IMR-90 (cell line): ENCODE results near the gene WNT11. TPM values are rescaled to one million over a fixed set of nuclear protein-coding genes. Genes with fewer than 3 reads are reported as not detected.

ENCODE experiments used
- ATAC-seq: fragments of 200-7000 bp; cut with Tn5 transposase; 2 replicates; pipeline ENCODE4 v1.9.1; 2020; ENCODE audit warnings: low read depth, mild to moderate bottlenecking, moderate library complexity
- BruUV-seq: library from RNA; stranded (reverse); fragments of 400-500 nt; replicated peaks from 2 replicates; lab custom pipeline; 2021; lab: Mats Ljungman, UMichigan
- CTCF ChIA-PET: fragments of 300-600 bp; formaldehyde crosslinking; extraction: SDS; loops from one replicate; lab custom pipeline; 2021; ENCODE audit warnings: antibody characterized with exemption; lab: Yijun Ruan, JAX
- POLR2A ChIA-PET: fragments of 300-600 bp; sonication (Branson Sonifier 250); formaldehyde crosslinking; loops from one replicate; lab custom pipeline; 2022; ENCODE audit warnings: antibody characterized with exemption; ENCODE audit not compliant: unreplicated experiment; lab: Charles Lee
- DNase-seq: peaks from one replicate; pipeline ENCODE4 v3.0.0; 2013
- H2AFZ ChIP-seq: replicated peaks from 2 replicates; pipeline ENCODE3; 2013; ENCODE audit warnings: low read length, mild to moderate bottlenecking; ENCODE audit not compliant: poor library complexity
- H2AK5ac ChIP-seq: 2 replicates; pipeline ENCODE4 v1.6.1; 2013; ENCODE audit warnings: low read depth, low read length, inconsistent platforms
- H2AK9ac ChIP-seq: replicated peaks from 2 replicates; pipeline ENCODE3; 2013; ENCODE audit warnings: mild to moderate bottlenecking, low read depth, low read length, moderate library complexity; ENCODE audit not compliant: poor library complexity
- H2BK120ac ChIP-seq: 2 replicates; pipeline ENCODE4 v1.6.1; 2013; ENCODE audit warnings: low read depth, low read length, inconsistent platforms
- H2BK15ac ChIP-seq: 3 replicates; pipeline ENCODE4 v1.6.1; 2013; ENCODE audit warnings: low read depth, low read length, inconsistent platforms
- H2BK20ac ChIP-seq: 2 replicates; pipeline ENCODE4 v1.6.1; 2013; ENCODE audit warnings: low read depth, mild to moderate bottlenecking, inconsistent platforms, low read length, moderate library complexity
- H2BK5ac ChIP-seq: 2 replicates; pipeline ENCODE4 v1.6.1; 2013; ENCODE audit warnings: mild to moderate bottlenecking, low read depth, low read length, inconsistent platforms; ENCODE audit not compliant: poor library complexity, severe bottlenecking
- H3K14ac ChIP-seq: replicated peaks from 2 replicates; pipeline ENCODE4 v1.6.1; 2013; ENCODE audit warnings: low read depth, low read length, inconsistent platforms
- H3K18ac ChIP-seq: 2 replicates; pipeline ENCODE4 v1.6.1; 2013; ENCODE audit warnings: low read depth, low read length, control low read depth
- H3K23ac ChIP-seq: 2 replicates; pipeline ENCODE4 v1.6.1; 2013; ENCODE audit warnings: low read depth, low read length, inconsistent platforms
- H3K27ac ChIP-seq: 2 replicates; pipeline ENCODE4 v1.5.1; 2013; ENCODE audit warnings: mild to moderate bottlenecking, control low read depth, low read length; ENCODE audit not compliant: insufficient read depth
- H3K27me3 ChIP-seq: 2 replicates; pipeline ENCODE4 v1.6.1; 2013; ENCODE audit warnings: low read length; ENCODE audit not compliant: control insufficient read depth, insufficient read depth
- H3K36me3 ChIP-seq: 2 replicates; pipeline ENCODE4 v1.6.1; 2013; ENCODE audit warnings: low read length, mixed read lengths; ENCODE audit not compliant: control insufficient read depth, insufficient read depth
- H3K4ac ChIP-seq: 2 replicates; pipeline ENCODE4 v1.6.1; 2013; ENCODE audit warnings: low read depth, low read length, inconsistent platforms
- H3K4me1 ChIP-seq: 2 replicates; pipeline ENCODE4 v1.6.1; 2013; ENCODE audit warnings: low read length, mixed read lengths; ENCODE audit not compliant: control insufficient read depth, insufficient read depth
- H3K4me2 ChIP-seq: 2 replicates; pipeline ENCODE4 v1.6.1; 2013; ENCODE audit warnings: low read depth, mild to moderate bottlenecking, control low read depth, low read length, moderate library complexity
- H3K4me3 ChIP-seq: 2 replicates; pipeline ENCODE4 v1.5.1; 2013; ENCODE audit warnings: low read depth, mild to moderate bottlenecking, control low read depth, low read length, moderate library complexity; ENCODE audit not compliant: insufficient read depth
- H3K56ac ChIP-seq: 2 replicates; pipeline ENCODE4 v1.6.1; 2013; ENCODE audit warnings: low read length, inconsistent platforms; ENCODE audit not compliant: insufficient read depth; ENCODE audit errors: extremely low read depth
- H3K79me1 ChIP-seq, 2 experiments: 2 replicates each; pipeline ENCODE4 v1.6.1; 2013; ENCODE audit warnings: low read length in 2 of 2, inconsistent platforms in 1 of 2, low read depth in 1 of 2
- H3K9ac ChIP-seq: 2 replicates; pipeline ENCODE4 v1.6.1; 2013; ENCODE audit warnings: low read depth, low read length, control low read depth
- H3K9me1 ChIP-seq: 2 replicates; pipeline ENCODE4 v1.6.1; 2013; ENCODE audit warnings: low read length, inconsistent platforms; ENCODE audit not compliant: insufficient read depth
- H3K9me3 ChIP-seq: 2 replicates; pipeline ENCODE4 v1.6.1; 2013; ENCODE audit warnings: low read length; ENCODE audit not compliant: control insufficient read depth, insufficient read depth
- H4K20me1 ChIP-seq: 2 replicates; pipeline ENCODE4 v1.6.1; 2013; ENCODE audit warnings: low read length, inconsistent platforms; ENCODE audit not compliant: insufficient read depth
- H4K5ac ChIP-seq: 2 replicates; pipeline ENCODE4 v1.6.1; 2013; ENCODE audit warnings: mild to moderate bottlenecking, low read depth, low read length, control low read depth
- H4K8ac ChIP-seq, 2 experiments: 2 replicates each; pipeline ENCODE4 v1.6.1; 2013; ENCODE audit warnings: low read depth in 2 of 2, low read length in 2 of 2, control low read depth in 1 of 2, inconsistent platforms in 1 of 2
- H4K91ac ChIP-seq: 2 replicates; pipeline ENCODE4 v1.6.1; 2013; ENCODE audit warnings: low read depth, low read length, inconsistent platforms; ENCODE audit not compliant: insufficient read depth
- CEBPB ChIP-seq: IDR thresholded peaks from 2 replicates; pipeline ENCODE4 v1.6.1; 2012; ENCODE audit warnings: low read depth, low read length, improper control_type of control experiment
- CHD1 ChIP-seq: IDR thresholded peaks from 2 replicates; pipeline ENCODE4 v1.6.1; 2012; ENCODE audit warnings: low read depth, low read length, improper control_type of control experiment
- FOS ChIP-seq: fragments of 150-350 bp; IDR thresholded peaks from 2 replicates; pipeline ENCODE4 v1.6.1; 2016; ENCODE audit warnings: low read depth, low read length
- MAFK ChIP-seq: IDR thresholded peaks from 2 replicates; pipeline ENCODE4 v1.6.1; 2012; ENCODE audit warnings: low read depth, low read length, improper control_type of control experiment
- NFE2L2 ChIP-seq: fragments of 150-350 bp; IDR thresholded peaks from 2 replicates; pipeline ENCODE4 v1.6.1; 2016; ENCODE audit warnings: low read depth, mild to moderate bottlenecking, low read length
- POLR2A ChIP-seq: IDR thresholded peaks from 2 replicates; pipeline ENCODE4 v1.6.1; 2012; ENCODE audit warnings: mild to moderate bottlenecking, low read depth, low read length
- RAD21 ChIP-seq: IDR thresholded peaks from 2 replicates; pipeline ENCODE4 v1.6.1; 2012; ENCODE audit warnings: low read length, improper control_type of control experiment
- RCOR1 ChIP-seq: IDR thresholded peaks from 2 replicates; pipeline ENCODE4 v1.6.1; 2012; ENCODE audit warnings: mild to moderate bottlenecking, low read length, improper control_type of control experiment; ENCODE audit not compliant: insufficient replicate concordance
- SMC3 ChIP-seq: fragments of 150-350 bp; IDR thresholded peaks from 2 replicates; pipeline ENCODE4 v1.6.1; 2016; ENCODE audit warnings: low read depth, mild to moderate bottlenecking, antibody characterized with exemption, low read length, moderate library complexity
- WGBS, 2 experiments: methylation state at CpG; one replicate each; pipeline versions ENCODE4 v1.1.5 to v1.1.7; 2013; ENCODE audit warnings: missing lambda C conversion rate in 2 of 2; ENCODE audit not compliant: insufficient read length in 1 of 2; ENCODE audit errors: extremely low coverage in 2 of 2; 5-methylcytosine and 5-hydroxymethylcytosine counted together
- dilution Hi-C: fragments of 300-500 bp; cut with HindIII; formaldehyde crosslinking; loops from one replicate; pipeline ENCODE4 v1.14.3; 2018; ENCODE audit warnings: low sequenced_read_pairs; ENCODE audit not compliant: unreplicated experiment
- in situ Hi-C: fragments of 300-500 bp; cut with MboI; formaldehyde crosslinking; loops from 3 replicates; pipeline ENCODE4 v1.14.3; 2019; ENCODE audit warnings: low sequenced_read_pairs, inconsistent platforms, mixed read lengths
- intact Hi-C: fragments of 100-400 bp; cut with micrococcal nuclease; formaldehyde crosslinking; loops from 2 replicates; pipeline ENCODE4 v1.10.0; 2022
- polyA plus RNA-seq, 3 experiments: library from polyadenylated mRNA; depleted of rRNA; stranded (reverse); fragments of >200 nt; gene quantifications; 2 replicates each; pipeline ENCODE4 v1.2.3, GENCODE V29; 2012; ENCODE audit warnings: low replicate concordance in 1 of 3
- total RNA-seq: library from RNA; depleted of rRNA; stranded (reverse); fragments of >200 nt; gene quantifications from 2 replicates; pipeline ENCODE4 v1.2.3, GENCODE V29; 2012
- TF ChIP-seq, protein P1 (sequence below): conservative IDR thresholded peaks from 2 replicates; pipeline ENCODE4 v1.5.1; 2012; ENCODE audit warnings: mild to moderate bottlenecking, low read depth, low read length, improper control_type of control experiment
- TF ChIP-seq, protein P2 (sequence below): fragments of 150-350 bp; IDR thresholded peaks from 2 replicates; pipeline ENCODE4 v1.6.1; 2017; ENCODE audit warnings: mild to moderate bottlenecking, antibody characterized with exemption, low read length, low read depth

The WNT11 gene
- total and polyA plus RNA-seq, 2 of the 4 experiments (the other 2 are of a cell fraction): 0.10 TPM; not detected in 1

- TF ChIP-seq SMC3 (no peak), FOS (no peak), MAFK (no peak), CEBPB (no peak), CHD1 (no peak), NFE2L2 (no peak), POLR2A (no peak), RCOR1 (no peak), RAD21 (no peak)
- TF ChIP-seq, protein P1, sequence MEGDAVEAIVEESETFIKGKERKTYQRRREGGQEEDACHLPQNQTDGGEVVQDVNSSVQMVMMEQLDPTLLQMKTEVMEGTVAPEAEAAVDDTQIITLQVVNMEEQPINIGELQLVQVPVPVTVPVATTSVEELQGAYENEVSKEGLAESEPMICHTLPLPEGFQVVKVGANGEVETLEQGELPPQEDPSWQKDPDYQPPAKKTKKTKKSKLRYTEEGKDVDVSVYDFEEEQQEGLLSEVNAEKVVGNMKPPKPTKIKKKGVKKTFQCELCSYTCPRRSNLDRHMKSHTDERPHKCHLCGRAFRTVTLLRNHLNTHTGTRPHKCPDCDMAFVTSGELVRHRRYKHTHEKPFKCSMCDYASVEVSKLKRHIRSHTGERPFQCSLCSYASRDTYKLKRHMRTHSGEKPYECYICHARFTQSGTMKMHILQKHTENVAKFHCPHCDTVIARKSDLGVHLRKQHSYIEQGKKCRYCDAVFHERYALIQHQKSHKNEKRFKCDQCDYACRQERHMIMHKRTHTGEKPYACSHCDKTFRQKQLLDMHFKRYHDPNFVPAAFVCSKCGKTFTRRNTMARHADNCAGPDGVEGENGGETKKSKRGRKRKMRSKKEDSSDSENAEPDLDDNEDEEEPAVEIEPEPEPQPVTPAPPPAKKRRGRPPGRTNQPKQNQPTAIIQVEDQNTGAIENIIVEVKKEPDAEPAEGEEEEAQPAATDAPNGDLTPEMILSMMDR: no peak
- TF ChIP-seq, protein P2, sequence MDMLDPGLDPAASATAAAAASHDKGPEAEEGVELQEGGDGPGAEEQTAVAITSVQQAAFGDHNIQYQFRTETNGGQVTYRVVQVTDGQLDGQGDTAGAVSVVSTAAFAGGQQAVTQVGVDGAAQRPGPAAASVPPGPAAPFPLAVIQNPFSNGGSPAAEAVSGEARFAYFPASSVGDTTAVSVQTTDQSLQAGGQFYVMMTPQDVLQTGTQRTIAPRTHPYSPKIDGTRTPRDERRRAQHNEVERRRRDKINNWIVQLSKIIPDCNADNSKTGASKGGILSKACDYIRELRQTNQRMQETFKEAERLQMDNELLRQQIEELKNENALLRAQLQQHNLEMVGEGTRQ: no peak
- ATAC-seq (no peak), DNase-seq (no peak)
- Histone ChIP-seq H2AK5ac (no peak overlapping the region), H3K4ac (no peak overlapping the region), H3K9me3 (no peaks in the 10 kb centered on the region), H4K8ac (no peak overlapping the region), H4K91ac (no peak overlapping the region), H3K27ac (no peak overlapping the region), H3K27me3 (peaks cover 31% of the 10 kb centered on the region), H3K23ac (no peak overlapping the region; the same call in 1 of the 2 replicates), H3K36me3 (no peaks in the 10 kb centered on the region), H3K9ac (no peak overlapping the region), H2BK15ac (no peak overlapping the region), H2BK20ac (no peak overlapping the region), H3K9me1 (peaks cover 8% of the 10 kb centered on the region), H3K14ac (no peak overlapping the region), H3K4me3 (no peak overlapping the region), H3K79me1 (no peaks in the 10 kb centered on the region), H4K5ac (no peak overlapping the region), H2BK5ac (no peak overlapping the region), H2AK9ac (no peak overlapping the region), H4K20me1 (peaks cover 3% of the 10 kb centered on the region), H2AFZ (no peak overlapping the region), H3K4me1 (peaks cover 3% of the 10 kb centered on the region), H3K4me2 (no peak overlapping the region), H3K18ac (no peak overlapping the region), H2BK120ac (no peak overlapping the region), H3K56ac (no peak overlapping the region)
- dilution Hi-C loops (no loop called here), intact Hi-C loops (no loop called here), in situ Hi-C loops (no loop called here)
- no TSS peak for BruUV-seq
- ChIA-PET CTCF (no interaction called here), POLR2A (no interaction called here)
- 84% methylated on average over 4 of the region's 6 CpGs; no CpG with 5 or more reads in 1 of the 2 experiments for WGBS, 2 experiments
Observed at GRCh38 chr11:76231121-76231738, 24.9 kb upstream of the WNT11 start.
